Head of caudate nucleus (tissue), 42 donors: ENCODE data around the gene PLPP3.

Experiments
- DNase-seq, 42 donors: peaks; one replicate each; pipeline versions ENCODE4 v3.0.0 to v3.0.0-alpha.2; 2020 to 2021; ENCODE audit warnings: mixed read lengths in 7 of 42
- intact Hi-C: fragments of 100-400 bp; cut with DNase I; formaldehyde crosslinking; loops from one replicate; pipeline ENCODE4 v1.15.0; 2022

Gene PLPP3

GRCh38 chr1:56510642-56511021 is 68.7 kb downstream of the PLPP3 start:
- intact Hi-C loops, result no loop called here

GRCh38 chr1:56509713-56510641 is 69.4 kb downstream of the PLPP3 start:
- intact Hi-C loops, result no loop called here
- DNase-seq, result peak in 1 of 42 donors; percentile 17

More at GRCh38 chr1:56510642-56511021, 68.7 kb downstream of the PLPP3 start:
- no peak for DNase-seq

GRCh38 chr1:56508523-56508983 is 70.8 kb downstream of the PLPP3 start:
- intact Hi-C loops, result no loop called here
- DNase-seq, result peak in 2 of 42 donors; percentile 41 to 49

- intact Hi-C loops, result no loop called here
- no peak for DNase-seq
Observed at GRCh38 chr1:56507925-56508522, 71.3 kb downstream of the PLPP3 start.

GRCh38 chr1:56506951-56507491 is 72.3 kb downstream of the PLPP3 start:
- DNase-seq, result no peak
- intact Hi-C loops, result no loop called here

- intact Hi-C loops, result no loop called here
- no peak for DNase-seq
Observed at GRCh38 chr1:56505792-56506743, 73.3 kb downstream of the PLPP3 start.

- no peak for DNase-seq
- intact Hi-C loops, result no loop called here
Observed at GRCh38 chr1:56502700-56503245, 76.6 kb downstream of the PLPP3 start.

- intact Hi-C loops, result no loop called here
- DNase-seq, result peak in 1 of 42 donors; percentile 52
Observed at GRCh38 chr1:56501888-56502287, 77.5 kb downstream of the PLPP3 start.

- intact Hi-C loops, result no loop called here
Observed at GRCh38 chr1:56501426-56501825, 77.9 kb downstream of the PLPP3 start.

GRCh38 chr1:56496821-56497772 is 82.3 kb downstream of the PLPP3 start:
- no peak for DNase-seq
- intact Hi-C loops, result no loop called here

More at GRCh38 chr1:56501426-56501825, 77.9 kb downstream of the PLPP3 start:
- DNase-seq, result no peak

GRCh38 chr1:56496158-56496557 is 83.2 kb downstream of the PLPP3 start:
- no peak for DNase-seq

GRCh38 chr1:56495538-56495937 is 83.8 kb downstream of the PLPP3 start:
- intact Hi-C loops, result no loop called here

More at GRCh38 chr1:56496158-56496557, 83.2 kb downstream of the PLPP3 start:
- intact Hi-C loops, result no loop called here

GRCh38 chr1:56494306-56494705 is 85.1 kb downstream of the PLPP3 start:
- intact Hi-C loops, result no loop called here
- no peak for DNase-seq

More at GRCh38 chr1:56495538-56495937, 83.8 kb downstream of the PLPP3 start:
- DNase-seq, result no peak

GRCh38 chr1:56493826-56494225 is 85.5 kb downstream of the PLPP3 start:
- intact Hi-C loops, result no loop called here
- no peak for DNase-seq

- intact Hi-C loops, result no loop called here
- no peak for DNase-seq
Observed at GRCh38 chr1:56491441-56491840, 87.9 kb downstream of the PLPP3 start.

GRCh38 chr1:56490619-56491018 is 88.7 kb downstream of the PLPP3 start:
- DNase-seq, result no peak
- intact Hi-C loops, result no loop called here

GRCh38 chr1:56489695-56490094 is 89.7 kb downstream of the PLPP3 start:
- intact Hi-C loops, result no loop called here
- DNase-seq, result no peak
